H9 (cell line): ENCODE measurements around the gene GP1BB. TPM values are rescaled to one million over a fixed set of nuclear protein-coding genes. Genes with fewer than 3 reads are reported as not detected.
A peak's percentile ranks its signal among the peaks of the same experiment; 100 is the strongest.

ENCODE experiments used
- DNase-seq: peaks from one replicate; pipeline ENCODE4 v3.0.0-alpha.2; 2017
- H2AFZ ChIP-seq: one replicate; pipeline ENCODE4 v1.6.1; 2013; ENCODE audit warnings: mild to moderate bottlenecking, low read length, control low read depth, moderate library complexity
- H2AK5ac ChIP-seq: 2 replicates; pipeline ENCODE4 v1.6.1; 2013; ENCODE audit warnings: low read length, control low read depth, mixed read lengths; ENCODE audit not compliant: insufficient read length
- H2BK120ac ChIP-seq: one replicate; pipeline ENCODE4 v1.6.1; 2013; ENCODE audit warnings: low read depth, mild to moderate bottlenecking, low read length, control low read depth, inconsistent platforms; ENCODE audit not compliant: poor library complexity, severe bottlenecking
- H2BK12ac ChIP-seq: 2 replicates; pipeline ENCODE4 v1.6.1; 2013; ENCODE audit warnings: low read length, control low read depth, mixed read lengths, low read depth; ENCODE audit not compliant: insufficient read length
- H2BK15ac ChIP-seq: 2 replicates; pipeline ENCODE4 v1.6.1; 2013; ENCODE audit warnings: low read depth, low read length, control low read depth
- H2BK20ac ChIP-seq: one replicate; pipeline ENCODE4 v1.6.1; 2013; ENCODE audit warnings: low read depth, mild to moderate bottlenecking, low read length, control low read depth, inconsistent platforms; ENCODE audit not compliant: poor library complexity, severe bottlenecking
- H2BK5ac ChIP-seq: 2 replicates; pipeline ENCODE4 v1.6.1; 2013; ENCODE audit warnings: low read length, control low read depth, mixed read lengths; ENCODE audit not compliant: insufficient read length
- H3K14ac ChIP-seq: 2 replicates; pipeline ENCODE4 v1.6.1; 2013; ENCODE audit warnings: low read length, control low read depth; ENCODE audit not compliant: insufficient read depth
- H3K18ac ChIP-seq: 2 replicates; pipeline ENCODE4 v1.6.1; 2013; ENCODE audit warnings: low read depth, mild to moderate bottlenecking, mixed read lengths, low read length, control low read depth; ENCODE audit not compliant: insufficient read length
- H3K23ac ChIP-seq: 2 replicates; pipeline ENCODE4 v1.6.1; 2013; ENCODE audit warnings: low read length, control low read depth, mixed read lengths, low read depth; ENCODE audit not compliant: insufficient read length
- H3K23me2 ChIP-seq: 2 replicates; pipeline ENCODE4 v1.6.1; 2013; ENCODE audit warnings: low read depth, mild to moderate bottlenecking, mixed read lengths, low read length, control low read depth; ENCODE audit not compliant: insufficient read length, poor library complexity, severe bottlenecking
- H3K27ac ChIP-seq: 2 replicates; pipeline ENCODE4 v1.5.1; 2013; ENCODE audit warnings: low read length, control low read depth, mixed read lengths, low read depth; ENCODE audit not compliant: insufficient read length
- H3K27me3 ChIP-seq: 2 replicates; pipeline ENCODE4 v1.6.1; 2013; ENCODE audit warnings: low read length, control low read depth, inconsistent platforms; ENCODE audit not compliant: insufficient read depth
- H3K4ac ChIP-seq: 2 replicates; pipeline ENCODE4 v1.6.1; 2013; ENCODE audit warnings: low read depth, mild to moderate bottlenecking, control low read depth, inconsistent platforms, low read length, moderate library complexity
- H3K4me1 ChIP-seq: 2 replicates; pipeline ENCODE4 v1.6.1; 2013; ENCODE audit warnings: low read length, control low read depth, inconsistent platforms; ENCODE audit not compliant: insufficient read depth
- H3K4me2 ChIP-seq: 2 replicates; pipeline ENCODE4 v1.6.1; 2013; ENCODE audit warnings: low read length, control low read depth, mixed read lengths; ENCODE audit not compliant: insufficient read length, insufficient read depth
- H3K56ac ChIP-seq: 2 replicates; pipeline ENCODE4 v1.6.1; 2013; ENCODE audit warnings: low read depth, mild to moderate bottlenecking, mixed read lengths, low read length, control low read depth; ENCODE audit not compliant: insufficient read length
- H3K79me1 ChIP-seq: 2 replicates; pipeline ENCODE4 v1.6.1; 2013; ENCODE audit warnings: low read depth, mild to moderate bottlenecking, moderate library complexity, low read length, control low read depth, inconsistent platforms; ENCODE audit not compliant: insufficient read depth, poor library complexity, severe bottlenecking
- H3K79me2 ChIP-seq: 2 replicates; pipeline ENCODE4 v1.6.1; 2013; ENCODE audit warnings: low read length, control low read depth, inconsistent platforms; ENCODE audit not compliant: insufficient read depth
- H3K9ac ChIP-seq: 2 replicates; pipeline ENCODE4 v1.6.1; 2013; ENCODE audit warnings: low read length, control low read depth, mixed read lengths; ENCODE audit not compliant: insufficient read length; ENCODE audit errors: extremely low read depth
- H3K9me3 ChIP-seq: one replicate; pipeline ENCODE4 v1.6.1; 2013; ENCODE audit warnings: low read depth, low read length, inconsistent platforms; ENCODE audit not compliant: control insufficient read depth
- H3T11ph ChIP-seq: one replicate; pipeline ENCODE4 v1.6.1; 2013; ENCODE audit warnings: mild to moderate bottlenecking, low read length, control low read depth, inconsistent platforms
- H4K20me1 ChIP-seq: one replicate; pipeline ENCODE4 v1.6.1; 2013; ENCODE audit not compliant: control insufficient read depth, insufficient read length, insufficient read depth
- H4K5ac ChIP-seq: 2 replicates; pipeline ENCODE4 v1.6.1; 2013; ENCODE audit warnings: low read depth, mild to moderate bottlenecking, mixed read lengths, low read length, control low read depth; ENCODE audit not compliant: insufficient read length
- H4K8ac ChIP-seq: replicated peaks from 2 replicates; pipeline ENCODE4 v1.6.1; 2013; ENCODE audit warnings: low read length, control low read depth, mixed read lengths, low read depth; ENCODE audit not compliant: insufficient read length
- H4K91ac ChIP-seq: 2 replicates; pipeline ENCODE4 v1.6.1; 2013; ENCODE audit warnings: low read depth, mild to moderate bottlenecking, moderate library complexity, mixed read lengths, low read length, control low read depth; ENCODE audit not compliant: insufficient read length
- H3K27ac Mint-ChIP-seq, 3 experiments: 2 replicates in 2 of 3; 3 replicates in 1 of 3; pipeline ENCODE4 v1.8.0; 2020 to 2021; ENCODE audit warnings: mixed read lengths in 3 of 3, mild to moderate bottlenecking in 1 of 3, moderate library complexity in 1 of 3
- H3K27me3 Mint-ChIP-seq: 2 replicates; pipeline ENCODE4 v1.8.0; 2021; ENCODE audit warnings: low read depth, mild to moderate bottlenecking, moderate library complexity, mixed read lengths
- H3K36me3 Mint-ChIP-seq, 3 experiments: 2 replicates in 2 of 3; 3 replicates in 1 of 3; pipeline ENCODE4 v1.8.0; 2020 to 2021; ENCODE audit warnings: low read depth in 3 of 3, mixed read lengths in 3 of 3; ENCODE audit not compliant: insufficient read depth in 1 of 3
- H3K4me1 Mint-ChIP-seq, 2 experiments: 2 replicates each; pipeline ENCODE4 v1.8.0; 2020; ENCODE audit warnings: mixed read lengths in 2 of 2
- H3K4me3 Mint-ChIP-seq, 2 experiments: 2 replicates in 1 of 2; 3 replicates in 1 of 2; pipeline ENCODE4 v1.8.0; 2020 to 2021; ENCODE audit warnings: mild to moderate bottlenecking in 2 of 2, mixed read lengths in 2 of 2, moderate library complexity in 1 of 2
- H3K9me3 Mint-ChIP-seq, 2 experiments: 2 replicates in 1 of 2; 3 replicates in 1 of 2; pipeline ENCODE4 v1.8.0; 2020; ENCODE audit warnings: mild to moderate bottlenecking in 2 of 2, mixed read lengths in 2 of 2, moderate library complexity in 1 of 2
- whole genome bisulfite sequencing: extraction: QIAGEN DNeasy Blood & Tissue Kit; methylation state at CpG from one replicate; pipeline ENCODE4 v1.1.7; 2013; ENCODE audit warnings: missing lambda C conversion rate, low lambda C conversion rate, mixed read lengths; ENCODE audit not compliant: insufficient read length; ENCODE audit errors: extremely low coverage; 5-methylcytosine and 5-hydroxymethylcytosine counted together
- total RNA-seq: library from RNA; stranded (reverse); gene quantifications from 2 replicates; pipeline ENCODE4 v1.2.1, GENCODE V29; 2021
- TF ChIP-seq, protein P1 (sequence below): fragments of 200-600 bp; sonication (generic); conservative IDR thresholded peaks from 3 replicates; pipeline ENCODE4 v1.8.0; 2021; ENCODE audit warnings: antibody characterized with exemption, mild to moderate bottlenecking

The GP1BB gene
- total RNA-seq, 1 experiment from 2014 or later: 3.4 TPM

DNA sequence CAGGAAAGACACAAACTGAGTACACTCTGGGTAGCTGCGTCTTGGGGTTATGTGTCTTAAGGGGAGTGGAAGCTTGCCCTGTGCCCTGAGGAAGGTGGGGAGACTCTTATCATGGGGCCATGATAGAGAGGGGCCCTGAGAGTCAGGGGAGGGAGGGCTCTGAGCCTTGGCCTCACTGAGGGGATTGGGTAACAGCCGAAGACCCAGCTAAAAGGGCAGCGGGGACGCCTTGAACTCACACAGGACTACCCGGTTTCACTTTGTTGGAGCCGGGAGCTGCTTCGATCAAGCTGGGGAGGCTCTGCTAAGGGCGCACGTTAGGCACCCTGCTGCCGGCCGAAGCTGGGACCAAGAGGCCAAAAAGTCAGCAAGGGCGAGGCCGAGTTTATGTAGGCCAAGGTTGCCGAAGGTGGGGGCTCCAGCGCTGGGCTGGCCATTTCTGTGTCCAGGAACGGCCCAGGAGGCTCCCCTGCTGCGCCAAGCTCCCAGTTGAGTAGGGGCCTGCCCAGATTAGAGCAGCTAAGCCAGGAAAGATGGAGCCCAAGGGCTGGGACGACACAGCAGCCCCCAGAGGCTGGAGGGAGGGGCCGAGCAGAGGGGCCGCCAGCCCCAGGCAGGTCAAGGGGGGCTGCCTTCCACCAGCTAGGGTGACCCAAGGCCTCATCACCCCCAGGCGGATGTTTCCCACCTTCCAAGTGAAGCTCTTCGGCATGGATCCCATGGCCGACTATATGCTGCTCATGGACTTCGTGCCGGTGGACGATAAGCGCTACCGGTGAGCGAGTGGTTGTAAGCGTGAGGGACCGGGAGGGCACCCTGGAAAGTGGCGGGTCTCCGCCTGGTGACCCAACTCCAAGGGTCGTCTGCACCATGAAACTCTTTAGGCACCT is 39.5 kb downstream of the GP1BB start:
- Histone ChIP-seq H3K27ac (no peak overlapping the region), H3K4me1 (peaks cover 3% of the 10 kb centered on the region; the same call in 1 of the 2 replicates), H2BK15ac (no peak overlapping the region; the same call in 1 of the 2 replicates), H2BK5ac (no peak overlapping the region), H3K23ac (no peak overlapping the region), H3K9ac (no peak overlapping the region), H4K5ac (no peak overlapping the region), H3K4ac (no peak overlapping the region), H3K23me2 (peaks cover 2% of the 10 kb centered on the region), H4K91ac (no peak overlapping the region), H3K27me3 (peaks cover 76% of the 10 kb centered on the region), H2AK5ac (no peak overlapping the region), H2AFZ (no peak overlapping the region), H2BK12ac (no peak overlapping the region), H3K9me3 (no peaks in the 10 kb centered on the region), H3K79me2 (no peaks in the 10 kb centered on the region), H3K56ac (no peak overlapping the region), H4K20me1 (peaks cover 3% of the 10 kb centered on the region), H3T11ph (no peak overlapping the region), H2BK120ac (no peak overlapping the region), H3K18ac (no peak overlapping the region), H3K79me1 (no peaks in the 10 kb centered on the region), H4K8ac (no peak overlapping the region), H3K4me2 (peak overlapping the region; percentile 35), H2BK20ac (no peak overlapping the region), H3K14ac (no peak overlapping the region; the same call in 1 of the 2 replicates)
- TF ChIP-seq, protein P1, sequence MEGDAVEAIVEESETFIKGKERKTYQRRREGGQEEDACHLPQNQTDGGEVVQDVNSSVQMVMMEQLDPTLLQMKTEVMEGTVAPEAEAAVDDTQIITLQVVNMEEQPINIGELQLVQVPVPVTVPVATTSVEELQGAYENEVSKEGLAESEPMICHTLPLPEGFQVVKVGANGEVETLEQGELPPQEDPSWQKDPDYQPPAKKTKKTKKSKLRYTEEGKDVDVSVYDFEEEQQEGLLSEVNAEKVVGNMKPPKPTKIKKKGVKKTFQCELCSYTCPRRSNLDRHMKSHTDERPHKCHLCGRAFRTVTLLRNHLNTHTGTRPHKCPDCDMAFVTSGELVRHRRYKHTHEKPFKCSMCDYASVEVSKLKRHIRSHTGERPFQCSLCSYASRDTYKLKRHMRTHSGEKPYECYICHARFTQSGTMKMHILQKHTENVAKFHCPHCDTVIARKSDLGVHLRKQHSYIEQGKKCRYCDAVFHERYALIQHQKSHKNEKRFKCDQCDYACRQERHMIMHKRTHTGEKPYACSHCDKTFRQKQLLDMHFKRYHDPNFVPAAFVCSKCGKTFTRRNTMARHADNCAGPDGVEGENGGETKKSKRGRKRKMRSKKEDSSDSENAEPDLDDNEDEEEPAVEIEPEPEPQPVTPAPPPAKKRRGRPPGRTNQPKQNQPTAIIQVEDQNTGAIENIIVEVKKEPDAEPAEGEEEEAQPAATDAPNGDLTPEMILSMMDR: no peak
- peaks cover 85% of the 10 kb centered on the region for H3K27me3 Mint-ChIP-seq
- no peak for DNase-seq
- H3K4me3 Mint-ChIP-seq: peak overlapping the region in 1 of 2 experiments; percentile 58; a peak in 2 of 5 replicates
- peaks cover 16 to 44% of the 10 kb centered on the region in 2 experiments for H3K4me1 Mint-ChIP-seq
- peaks cover 0 to 3% (median 0%) of the 10 kb centered on the region in 3 experiments; a peak in 2 of 7 replicates for H3K36me3 Mint-ChIP-seq
- peaks cover 5 to 9% of the 10 kb centered on the region in 2 experiments; a peak in 3 of 5 replicates for H3K9me3 Mint-ChIP-seq
- no peak overlapping the region for H3K27ac Mint-ChIP-seq
- WGBS: no CpG with 5 or more reads among the region's 34 CpGs
